ENCODE results near the gene FBN2.
"Not testable (repeated sequence)": the region's sequence is repeated elsewhere in the genome, so short reads cannot be mapped to it uniquely, and the experiment has no call there.

Gene FBN2

DNA sequence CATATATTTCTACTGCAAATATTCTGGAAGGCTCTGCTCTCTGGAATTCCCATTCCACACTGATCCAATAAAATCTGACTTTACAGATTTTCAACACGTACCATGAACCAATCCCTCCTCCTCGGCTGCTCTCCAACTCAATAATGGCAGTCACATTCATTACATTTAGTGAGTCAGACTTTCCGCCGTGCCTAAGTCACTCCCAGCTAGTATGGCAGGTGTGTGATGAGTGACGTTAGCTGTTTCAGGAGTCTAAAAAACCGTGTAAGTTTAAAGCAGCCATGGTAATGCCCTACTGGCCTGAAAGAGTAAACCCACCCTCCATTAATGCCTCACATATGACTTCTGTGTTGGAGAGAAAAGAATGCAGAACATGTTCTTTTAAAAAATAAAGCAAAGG, 3.3 kb downstream of the FBN2 start:
- no peak for DNase-seq (ENCODE audit: low spot score)

DNA sequence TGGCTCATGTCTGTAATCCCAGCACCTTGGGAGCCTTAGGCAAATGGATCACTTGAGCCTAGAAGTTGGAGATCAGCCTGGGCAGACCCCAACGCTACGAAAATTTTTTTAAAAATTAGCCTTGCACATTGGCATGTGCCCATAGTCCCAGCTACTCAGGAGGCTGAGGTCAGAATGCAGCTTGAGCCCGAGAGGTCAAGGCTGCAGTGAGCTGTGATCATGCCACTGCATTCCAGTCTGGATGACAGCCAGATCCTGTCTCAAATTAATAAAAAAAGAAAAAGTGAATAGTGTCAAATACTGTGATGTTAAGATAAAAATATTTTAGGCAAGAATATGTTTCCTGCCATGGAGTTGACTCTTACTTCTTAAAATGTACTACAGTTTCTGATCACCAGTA, 5.3 kb downstream of the FBN2 start:
- DNase-seq (ENCODE audit: low spot score), result no peak

DNA sequence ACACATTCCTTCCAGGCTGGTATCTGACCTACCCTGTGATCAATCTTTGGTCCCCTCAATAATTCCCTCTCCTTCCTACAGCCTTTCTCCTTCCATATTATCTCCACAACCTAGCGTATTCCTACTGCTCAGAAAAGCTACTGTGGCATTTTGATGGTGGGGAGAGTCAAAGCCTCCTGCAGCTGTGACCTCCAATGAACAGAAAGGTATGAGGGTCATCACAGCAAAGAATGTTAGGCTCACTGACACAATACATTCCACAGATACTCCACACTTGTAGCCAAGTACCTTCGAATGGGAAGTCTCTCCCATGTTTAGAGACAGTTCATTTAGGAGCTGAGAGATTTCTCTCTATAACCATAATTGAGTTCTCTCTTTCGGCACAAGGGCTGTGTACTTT, 5.9 kb downstream of the FBN2 start:
- no peak for DNase-seq (ENCODE audit: low spot score)

DNA sequence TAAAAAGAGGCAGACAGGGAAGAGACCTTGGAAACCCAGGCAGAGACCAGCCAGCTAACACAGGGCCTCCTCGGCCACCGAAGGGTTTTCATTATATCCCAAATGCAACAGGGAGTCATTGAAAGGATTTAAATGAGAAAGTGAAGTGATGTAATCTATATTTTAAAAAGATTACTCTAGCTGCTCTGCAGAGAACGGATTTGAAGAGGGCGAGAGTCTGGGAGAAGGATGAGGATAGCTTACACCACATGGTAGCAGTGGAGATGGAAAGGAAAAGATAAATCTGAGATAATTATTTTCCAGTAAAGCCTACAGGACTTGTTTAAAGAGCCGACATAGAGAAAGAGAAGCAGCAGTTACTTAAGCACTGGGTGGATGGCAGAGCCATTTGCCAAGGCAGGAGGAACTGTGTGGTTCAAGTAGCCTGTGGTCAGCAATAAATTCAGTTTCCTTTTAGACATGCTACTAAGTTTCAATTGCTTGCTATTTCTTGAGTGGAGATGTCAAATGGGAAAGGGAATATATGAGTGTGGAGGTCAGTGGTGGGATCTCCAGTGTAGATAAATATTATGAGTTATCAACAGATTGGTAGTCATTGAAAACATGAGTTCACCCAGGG, 9.3 kb downstream of the FBN2 start:
- DNase-seq (ENCODE audit: low spot score), result no peak

DNA sequence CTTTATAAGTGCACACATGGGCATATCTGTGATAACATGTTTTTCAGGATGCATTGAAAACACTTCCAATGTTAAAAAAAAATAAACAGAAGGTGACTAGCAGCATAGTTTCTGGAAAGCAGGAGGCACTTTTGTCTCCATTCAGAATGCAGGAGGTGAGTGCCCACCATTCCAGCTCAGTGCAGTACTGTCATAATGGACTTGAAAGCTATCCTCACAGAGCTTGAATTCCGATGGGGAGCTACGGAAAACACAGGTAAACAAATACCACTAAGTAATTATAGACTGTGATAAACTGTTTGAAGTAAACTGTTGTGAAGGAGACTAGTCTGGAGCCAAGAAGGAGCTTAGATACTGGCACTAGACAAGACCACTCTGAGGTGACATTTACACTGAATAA, 9.9 kb downstream of the FBN2 start:
- no peak for DNase-seq (ENCODE audit: low spot score)

DNA sequence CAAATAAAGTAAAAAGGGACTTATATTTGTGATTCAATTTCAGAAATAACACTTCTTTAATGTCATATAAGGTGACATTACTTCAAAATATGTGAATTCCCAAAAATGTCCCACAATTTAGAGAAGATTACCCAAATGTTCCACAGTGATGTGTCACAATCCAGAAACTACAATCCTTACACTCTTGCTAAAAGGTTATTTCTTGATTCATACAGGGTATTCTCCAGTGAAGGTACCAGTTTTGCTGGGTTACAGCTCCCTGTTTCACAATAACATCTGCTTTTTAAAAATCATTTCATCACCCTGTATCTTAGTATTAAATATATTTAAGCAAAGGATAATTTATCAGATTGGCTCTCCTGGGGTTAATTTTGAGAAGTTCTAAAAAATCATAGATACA, 11.0 kb downstream of the FBN2 start:
- DNase-seq (ENCODE audit: low spot score), result no peak

DNA sequence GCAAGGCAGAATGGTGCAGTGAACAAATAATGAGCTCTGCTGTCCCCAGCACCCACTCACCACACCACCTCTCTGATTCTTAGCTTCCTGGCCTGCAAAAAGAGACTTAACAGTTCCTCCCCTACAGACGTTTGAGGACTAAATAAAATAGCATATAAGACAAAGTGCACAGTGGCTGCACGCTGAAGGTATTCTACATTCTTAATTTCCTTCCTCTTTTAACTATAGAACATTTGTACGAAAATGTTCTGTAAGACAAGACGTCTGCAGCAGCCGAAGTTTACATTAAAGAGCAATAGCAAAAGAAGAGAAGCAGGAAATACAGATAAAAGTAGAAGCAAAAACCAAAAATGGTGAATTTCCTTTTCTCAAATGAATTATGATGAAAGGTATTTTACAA, 15.7 kb downstream of the FBN2 start:
- DNase-seq (ENCODE audit: low spot score), result no peak

DNA sequence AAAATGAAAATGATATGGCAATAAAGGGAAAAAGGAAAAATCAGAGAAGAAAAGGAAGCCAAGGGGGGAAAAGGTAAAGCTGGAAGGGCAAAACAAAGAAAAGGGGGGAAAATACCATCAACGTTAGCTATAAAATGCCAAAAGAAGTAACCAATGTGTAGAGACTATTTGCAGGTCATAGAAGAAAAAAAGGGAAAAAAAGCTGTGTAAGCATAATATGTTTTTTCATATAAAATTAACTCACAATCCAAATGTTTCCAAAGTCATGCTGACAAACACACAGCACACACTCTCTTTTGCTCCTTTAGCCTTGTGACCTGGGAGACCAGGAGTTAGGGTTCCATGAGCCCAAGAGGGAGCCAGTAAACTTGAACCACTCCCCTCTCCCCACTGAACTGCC, 18.2 kb downstream of the FBN2 start:
- DNase-seq (ENCODE audit: low spot score), result no peak

DNA sequence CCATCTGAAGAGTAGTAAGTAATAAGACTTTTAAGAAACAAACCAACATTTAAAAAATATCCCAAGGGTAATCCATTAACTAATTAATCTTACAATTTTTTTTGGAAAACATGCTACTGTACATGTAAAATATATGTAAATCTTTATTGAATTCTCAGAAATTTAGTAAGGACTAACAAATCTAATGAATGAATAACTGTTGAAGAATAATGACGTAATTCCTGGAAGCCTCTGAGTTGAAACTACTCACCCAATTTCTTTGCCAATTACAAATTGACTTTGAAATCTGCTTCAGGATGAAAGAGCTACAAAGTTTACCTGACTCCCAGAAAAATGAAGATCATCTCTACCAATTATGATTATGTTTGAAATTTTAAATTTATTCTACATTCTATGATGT, 21.1 kb downstream of the FBN2 start:
- no peak for DNase-seq (ENCODE audit: low spot score)

DNA sequence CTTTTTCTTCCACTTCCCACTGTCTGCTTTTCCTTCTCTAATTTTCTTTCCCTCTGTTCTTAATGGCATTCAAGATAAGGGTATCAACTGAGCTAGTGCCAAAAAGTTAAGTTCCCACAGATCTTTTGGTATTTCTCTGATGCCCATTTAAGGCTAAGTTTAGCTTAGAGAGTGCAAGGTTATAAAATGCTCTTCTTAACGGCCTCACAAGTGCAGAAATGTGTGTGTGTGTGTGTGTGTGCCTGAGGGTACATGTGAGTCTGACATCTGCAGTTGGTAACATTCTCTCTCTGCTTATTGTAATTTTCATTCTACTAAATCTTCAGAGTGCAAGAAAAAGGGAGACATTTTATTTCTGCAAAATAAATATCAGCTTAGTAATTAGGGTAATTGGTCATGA, 24.2 kb downstream of the FBN2 start:
- DNase-seq (ENCODE audit: low spot score), result no peak

DNA sequence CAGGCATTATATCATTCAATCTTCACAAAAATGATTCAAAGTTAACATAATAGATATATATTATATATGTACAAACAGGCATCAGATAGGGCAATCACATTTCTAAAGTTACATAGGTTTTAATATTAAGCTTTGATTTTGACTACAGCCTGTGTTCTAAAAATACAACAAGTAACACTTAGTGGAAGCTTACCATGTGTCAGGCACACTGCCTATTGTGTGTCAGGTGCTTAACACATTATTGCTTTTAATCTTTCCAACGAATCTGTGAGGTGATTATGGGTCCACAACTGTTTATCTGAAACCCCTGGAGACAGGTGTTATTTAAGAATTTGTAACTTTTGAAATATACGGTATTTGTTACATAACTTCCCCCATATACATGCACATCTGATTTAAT, 25.2 kb downstream of the FBN2 start:
- DNase-seq (ENCODE audit: low spot score), result no peak

DNA sequence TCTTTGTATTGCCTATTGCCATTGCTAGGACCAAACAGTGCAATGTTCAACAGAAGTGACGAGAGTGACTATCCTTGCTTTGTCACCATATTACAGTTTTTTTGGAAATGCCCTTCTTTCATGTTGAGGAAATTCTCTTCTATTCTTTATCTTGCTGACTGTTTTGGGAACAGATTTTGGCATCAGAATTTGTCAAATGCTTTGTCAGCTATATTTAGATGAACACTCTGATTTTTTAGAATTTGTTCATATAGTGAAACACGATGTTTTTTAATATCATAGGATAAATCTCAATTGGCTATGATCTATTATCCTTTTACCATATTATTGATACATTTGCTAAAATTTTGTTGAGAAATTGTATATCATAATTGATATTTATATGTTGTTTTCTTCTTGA, 31.4 kb downstream of the FBN2 start:
- no peak for DNase-seq (ENCODE audit: low spot score)

DNA sequence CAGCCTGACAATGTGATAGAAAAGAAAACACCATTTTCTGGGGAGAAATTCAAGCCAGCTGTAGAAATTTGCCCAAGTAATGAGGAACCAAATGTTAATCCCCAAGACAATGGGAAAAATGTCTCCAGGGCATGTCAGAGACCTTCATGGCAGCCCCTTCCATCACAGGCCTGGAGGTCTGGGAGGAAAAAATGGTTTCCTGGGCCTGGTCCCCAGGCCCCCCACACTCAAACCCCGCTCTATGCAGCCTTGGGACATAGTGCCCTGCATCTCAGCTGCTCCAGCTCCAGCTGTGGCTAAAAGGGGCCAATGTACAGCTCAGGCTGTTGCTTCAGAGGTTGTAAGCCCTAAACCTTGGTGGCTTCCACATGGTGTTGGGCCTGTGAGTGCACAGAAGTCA, 34.3 kb downstream of the FBN2 start:
- not testable (repeated sequence) for DNase-seq (ENCODE audit: low spot score)

DNA sequence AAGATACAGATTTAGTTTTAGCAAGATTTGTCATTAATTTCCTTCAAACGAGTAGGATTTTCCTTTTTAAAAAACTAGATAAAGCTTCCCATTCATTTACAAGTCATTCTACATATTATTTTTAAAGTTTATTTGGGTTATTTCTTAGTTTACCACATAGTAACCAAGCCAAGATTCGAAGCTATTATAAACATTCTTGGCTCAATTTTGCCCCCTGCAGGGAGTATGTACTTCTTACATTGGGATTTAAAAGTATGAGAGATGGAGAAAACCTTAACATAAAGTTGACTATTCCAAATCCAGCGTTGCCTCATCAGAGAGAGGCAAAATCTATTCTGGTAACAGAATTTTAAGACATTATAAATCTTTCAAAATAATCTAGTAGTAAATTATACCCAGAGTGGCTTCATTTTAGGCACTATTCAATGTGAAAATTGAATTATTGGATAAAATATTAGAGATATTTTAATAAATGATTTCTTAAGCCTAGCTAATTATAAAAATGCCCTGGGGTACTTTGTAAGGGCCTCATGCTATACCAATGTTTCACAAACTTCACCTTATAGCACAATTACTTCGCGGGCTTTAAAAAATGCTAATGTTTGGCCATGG, 39.1 kb downstream of the FBN2 start:
- no peak for DNase-seq (ENCODE audit: low spot score)

DNA sequence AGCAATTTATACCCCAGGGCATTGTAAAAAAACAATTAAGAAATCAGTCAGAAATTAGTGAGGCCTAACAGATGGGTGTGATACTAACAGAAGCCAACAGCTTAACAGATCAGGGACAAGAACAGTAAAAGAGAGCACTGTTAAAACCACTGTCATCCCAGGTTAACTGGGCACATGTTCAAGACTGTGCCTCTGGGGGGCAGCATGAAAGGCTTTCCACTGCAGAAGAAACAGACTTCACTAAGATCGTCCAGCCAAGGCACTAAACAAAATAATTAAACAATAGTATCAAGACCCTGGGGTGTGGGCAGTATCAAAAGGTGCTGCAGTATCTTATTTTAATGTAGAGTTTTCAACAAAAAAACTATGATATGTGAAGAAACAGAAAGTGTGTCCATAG, 43.5 kb downstream of the FBN2 start:
- no peak for DNase-seq (ENCODE audit: low spot score)

DNA sequence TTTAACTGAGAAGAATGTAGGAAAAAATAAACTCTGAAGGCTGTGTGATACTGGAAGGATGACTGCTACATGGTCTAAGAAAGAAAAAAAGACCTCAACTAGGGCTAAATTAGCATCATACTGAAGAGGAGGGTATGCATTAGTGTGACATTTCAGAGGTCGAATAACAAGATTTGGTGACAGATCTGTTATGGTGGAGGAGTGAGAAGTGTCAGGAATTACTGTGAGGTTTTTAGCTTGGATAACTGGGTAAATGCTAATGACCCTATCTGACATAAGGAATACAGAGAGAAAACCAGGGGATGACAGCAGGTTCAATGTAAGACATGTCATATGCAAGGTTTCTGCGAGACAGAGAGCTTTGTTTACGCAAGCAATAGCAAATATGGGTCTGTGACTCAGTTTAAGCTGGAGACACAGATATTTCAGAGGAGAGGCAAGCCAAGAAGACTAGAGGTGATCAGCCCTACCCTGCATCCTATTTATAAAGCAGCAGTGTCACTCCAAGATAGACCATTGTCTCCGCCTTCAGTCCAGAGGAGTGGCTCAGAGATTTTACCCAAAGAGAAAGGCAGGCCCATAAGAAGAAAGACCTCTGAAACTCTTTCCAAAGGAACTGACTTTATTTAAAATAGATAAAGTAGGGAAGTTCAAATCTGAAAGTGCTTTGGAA, 44.3 kb downstream of the FBN2 start:
- DNase-seq (ENCODE audit: low spot score), result no peak

DNA sequence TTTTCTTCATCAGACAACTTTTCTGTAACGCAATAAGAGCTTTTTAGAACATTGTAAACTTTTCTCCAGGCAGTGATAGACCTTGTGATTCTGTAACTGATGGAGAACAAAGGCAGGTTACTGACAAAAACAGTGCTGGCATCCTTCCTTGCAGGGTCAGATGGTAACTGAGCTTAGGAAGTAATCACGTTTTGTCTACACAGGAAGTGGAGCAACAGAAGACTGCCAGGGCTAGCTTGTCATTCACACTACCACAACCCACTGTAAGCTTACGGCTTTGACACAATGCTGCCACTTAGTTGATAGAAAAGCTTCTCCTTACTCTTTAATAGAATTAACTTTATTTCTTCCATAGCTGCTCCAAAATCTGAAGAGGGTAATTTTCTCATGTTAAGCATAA, 46.8 kb downstream of the FBN2 start:
- no peak for DNase-seq (ENCODE audit: low spot score)

DNA sequence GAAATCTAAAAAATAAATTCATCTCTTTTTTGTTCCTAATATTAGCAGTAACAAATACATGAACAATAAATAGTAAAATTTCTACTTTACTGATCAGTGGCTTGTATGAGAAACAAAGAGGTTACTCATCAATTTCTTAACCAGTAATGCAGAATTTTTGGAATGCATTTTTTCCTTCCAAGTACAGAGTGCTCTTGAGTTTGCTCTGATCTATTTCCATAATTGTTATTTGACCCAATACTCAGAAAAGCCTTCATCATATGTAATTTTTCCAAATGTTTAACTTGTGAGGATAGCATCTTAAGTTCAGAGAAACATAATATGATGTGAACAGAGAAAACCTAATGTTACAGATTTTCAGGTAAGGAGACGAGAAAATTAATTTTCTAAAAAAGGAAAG, 47.3 kb downstream of the FBN2 start:
- DNase-seq (ENCODE audit: low spot score), result no peak

DNA sequence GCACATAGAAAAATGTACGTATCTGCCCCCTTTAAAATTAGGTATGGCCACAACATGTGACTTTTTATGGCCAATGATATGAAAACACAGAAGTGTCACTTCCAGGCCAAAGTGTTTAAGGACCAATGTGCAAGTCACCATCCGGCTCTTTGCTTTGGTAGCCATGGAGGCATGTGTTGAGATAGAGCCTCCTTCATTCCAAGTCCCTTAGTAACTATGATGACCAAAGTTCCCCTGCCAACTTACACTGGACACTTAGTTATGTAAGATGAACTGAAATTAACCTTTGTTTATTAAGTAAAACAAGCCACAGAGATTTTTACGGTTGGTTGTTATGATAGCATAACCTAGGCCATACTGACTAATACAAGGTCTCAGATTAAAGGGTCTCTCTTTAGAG, 51.0 kb downstream of the FBN2 start:
- no peak for DNase-seq (ENCODE audit: low spot score)

DNA sequence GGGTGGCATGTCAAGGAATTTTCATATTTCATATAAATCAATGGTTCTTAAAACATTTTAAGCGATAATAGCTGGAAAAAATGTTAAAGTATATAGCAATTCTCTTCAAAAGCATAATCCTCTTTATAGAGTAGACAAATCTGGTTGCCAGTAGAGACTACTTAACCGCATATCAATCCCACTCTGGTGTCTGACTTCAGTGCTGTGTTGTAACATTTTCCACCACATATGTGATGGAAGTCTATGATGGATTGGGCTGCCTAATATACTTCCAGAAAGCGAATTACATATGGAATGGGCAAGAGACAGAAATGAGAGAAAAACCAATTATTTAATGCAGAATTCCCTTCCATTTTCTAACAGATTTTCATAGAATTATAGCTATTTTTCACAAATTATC, 54.3 kb downstream of the FBN2 start:
- no peak for DNase-seq (ENCODE audit: low spot score)

DNA sequence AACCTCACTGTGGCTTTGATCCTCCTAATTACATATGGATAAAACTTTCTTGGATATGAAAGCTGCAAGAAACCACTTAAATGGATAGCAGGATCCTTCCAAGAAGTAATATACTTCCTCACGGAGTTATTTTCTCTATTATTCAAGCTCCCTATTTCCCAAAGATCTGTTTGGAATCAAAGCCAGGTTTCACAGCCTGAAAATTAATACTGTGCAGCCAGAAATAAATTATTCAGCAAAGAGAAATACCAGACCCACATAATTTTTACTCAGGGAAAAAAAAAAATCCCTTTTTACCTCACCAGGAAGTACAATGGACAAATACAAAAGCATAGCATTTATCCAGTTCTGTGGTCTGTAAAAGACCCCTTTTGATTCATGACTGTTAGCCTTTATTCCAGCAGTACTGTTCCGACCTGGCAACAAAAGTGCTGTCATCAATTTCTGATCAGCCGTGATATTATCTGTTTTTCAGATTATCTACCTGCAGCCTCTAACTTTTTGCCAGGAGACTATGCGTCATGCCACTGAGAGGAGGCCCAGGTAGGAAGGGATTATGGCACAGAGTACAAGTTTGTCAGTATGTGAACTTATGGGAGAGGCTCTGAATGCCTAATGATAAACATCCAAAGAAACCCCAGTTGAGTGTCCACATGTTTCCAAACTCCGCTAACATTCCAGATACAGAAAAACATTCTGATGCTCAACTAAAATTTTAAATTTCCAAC, 57.0 kb downstream of the FBN2 start:
- DNase-seq (ENCODE audit: low spot score), result no peak

DNA sequence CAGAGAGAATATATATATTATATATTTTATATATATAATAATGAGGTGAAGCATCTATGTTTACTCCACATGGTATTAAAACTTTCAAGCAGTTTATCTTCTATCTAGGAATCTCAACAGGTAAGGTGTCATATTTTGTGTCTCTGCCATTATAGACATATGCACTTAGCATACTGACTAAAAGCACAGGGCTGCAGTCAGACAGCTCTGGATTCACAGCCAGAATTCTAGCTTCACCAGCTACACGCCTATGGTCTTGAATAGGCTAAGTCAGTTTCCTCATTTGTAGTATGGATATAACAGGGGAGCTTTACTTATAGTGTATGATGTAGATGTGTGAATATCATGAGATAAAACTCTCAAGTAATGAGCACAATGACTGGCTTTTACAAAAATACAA, 57.9 kb downstream of the FBN2 start:
- no peak for DNase-seq (ENCODE audit: low spot score)
